Muscle layer of colon (tissue), 2 donors: ENCODE data around the gene MAPKAP1.

Experiments
- H3K27ac ChIP-seq: one replicate; pipeline ENCODE4 v1.7.0; 2013; ENCODE audit warnings: low read depth, mild to moderate bottlenecking, low read length, moderate library complexity
- H3K27me3 ChIP-seq, 2 donors: one replicate each; pipeline ENCODE4 v1.7.0; 2013; ENCODE audit warnings: low read length in 2 of 2, mild to moderate bottlenecking in 2 of 2; ENCODE audit not compliant: insufficient read depth in 2 of 2, control insufficient read depth in 1 of 2
- H3K36me3 ChIP-seq: one replicate; pipeline ENCODE4 v1.7.0; 2013; ENCODE audit warnings: mild to moderate bottlenecking, low read length; ENCODE audit not compliant: insufficient read depth
- H3K4me1 ChIP-seq: one replicate; pipeline ENCODE4 v1.7.0; 2013; ENCODE audit warnings: mild to moderate bottlenecking, low read length; ENCODE audit not compliant: insufficient read depth
- H3K4me3 ChIP-seq, 2 donors: one replicate each; pipeline ENCODE4 v1.7.0; 2013; ENCODE audit warnings: low read length in 2 of 2, low read depth in 1 of 2, mild to moderate bottlenecking in 1 of 2, moderate library complexity in 1 of 2
- H3K9ac ChIP-seq: one replicate; pipeline ENCODE4 v1.7.0; 2013; ENCODE audit warnings: low read length
- H3K9me3 ChIP-seq: one replicate; pipeline ENCODE4 v1.7.0; 2013; ENCODE audit warnings: mild to moderate bottlenecking, low read length
- donor health status: abdominal sarcoma.
- donor health status: Adenocarcinoma of cecum.

Gene MAPKAP1

DNA sequence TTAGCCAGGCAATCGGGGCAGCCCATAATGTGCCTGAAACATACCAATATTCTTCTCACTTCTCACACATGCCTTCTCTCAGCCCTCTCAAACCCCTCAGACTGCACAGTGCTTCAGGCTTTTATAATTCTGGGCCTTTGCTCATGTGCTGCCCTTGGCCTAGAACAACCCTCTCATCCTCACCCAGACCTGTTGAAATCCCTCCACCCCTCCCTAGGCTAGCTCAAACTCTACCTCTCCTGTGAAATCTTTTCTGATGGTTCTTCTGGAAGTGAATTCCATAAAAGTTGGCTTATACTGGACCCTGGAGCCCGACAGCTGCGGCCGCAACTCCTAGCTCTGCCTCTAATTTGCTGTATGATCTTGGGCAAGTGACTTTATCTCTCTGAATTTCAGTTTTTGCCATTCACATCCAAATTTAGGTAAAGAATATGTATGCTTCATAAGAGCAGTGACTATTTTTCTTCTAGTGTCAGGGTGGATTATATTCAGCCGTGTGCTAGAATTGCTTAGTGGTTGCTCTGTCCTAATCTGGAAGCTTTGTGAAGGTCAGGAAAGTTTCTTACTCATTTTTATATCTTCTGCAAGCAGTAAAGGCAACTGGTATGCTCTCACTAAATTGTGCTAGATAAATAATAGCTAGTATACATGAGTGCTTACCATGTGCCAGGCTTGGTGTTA is 221.4 kb downstream of the MAPKAP1 start:
- H3K27ac ChIP-seq = peak overlapping the region; percentile 86
- peaks cover 28% of the 10 kb centered on the region for H3K4me1 ChIP-seq
- peaks cover 8% of the 10 kb centered on the region for H3K36me3 ChIP-seq

GRCh38 chr9:125484350-125485282 is 222.4 kb downstream of the MAPKAP1 start:
- H3K27ac ChIP-seq = peak overlapping the region; percentile 86
- H3K4me1 ChIP-seq = peaks cover 28% of the 10 kb centered on the region
- no peak overlapping the region for H3K4me3 ChIP-seq
- H3K9me3 ChIP-seq = no peaks in the 10 kb centered on the region
- no peak overlapping the region for H3K9ac ChIP-seq
- no peaks in the 10 kb centered on the region for H3K27me3 ChIP-seq
- peaks cover 8% of the 10 kb centered on the region for H3K36me3 ChIP-seq

More for the DNA sequence above, 221.4 kb downstream of the MAPKAP1 start:
- Histone ChIP-seq H3K9ac (no peak overlapping the region), H3K4me3 (no peak overlapping the region), H3K9me3 (no peaks in the 10 kb centered on the region), H3K27me3 (no peaks in the 10 kb centered on the region)

- Histone ChIP-seq H3K9ac (no peak overlapping the region), H3K27me3 (no peaks in the 10 kb centered on the region), H3K9me3 (no peaks in the 10 kb centered on the region), H3K36me3 (peaks cover 9% of the 10 kb centered on the region), H3K4me1 (peaks cover 28% of the 10 kb centered on the region), H3K27ac (no peak overlapping the region), H3K4me3 (no peak overlapping the region)
Measured at GRCh38 chr9:125483697-125484096, 223.3 kb downstream of the MAPKAP1 start.

DNA sequence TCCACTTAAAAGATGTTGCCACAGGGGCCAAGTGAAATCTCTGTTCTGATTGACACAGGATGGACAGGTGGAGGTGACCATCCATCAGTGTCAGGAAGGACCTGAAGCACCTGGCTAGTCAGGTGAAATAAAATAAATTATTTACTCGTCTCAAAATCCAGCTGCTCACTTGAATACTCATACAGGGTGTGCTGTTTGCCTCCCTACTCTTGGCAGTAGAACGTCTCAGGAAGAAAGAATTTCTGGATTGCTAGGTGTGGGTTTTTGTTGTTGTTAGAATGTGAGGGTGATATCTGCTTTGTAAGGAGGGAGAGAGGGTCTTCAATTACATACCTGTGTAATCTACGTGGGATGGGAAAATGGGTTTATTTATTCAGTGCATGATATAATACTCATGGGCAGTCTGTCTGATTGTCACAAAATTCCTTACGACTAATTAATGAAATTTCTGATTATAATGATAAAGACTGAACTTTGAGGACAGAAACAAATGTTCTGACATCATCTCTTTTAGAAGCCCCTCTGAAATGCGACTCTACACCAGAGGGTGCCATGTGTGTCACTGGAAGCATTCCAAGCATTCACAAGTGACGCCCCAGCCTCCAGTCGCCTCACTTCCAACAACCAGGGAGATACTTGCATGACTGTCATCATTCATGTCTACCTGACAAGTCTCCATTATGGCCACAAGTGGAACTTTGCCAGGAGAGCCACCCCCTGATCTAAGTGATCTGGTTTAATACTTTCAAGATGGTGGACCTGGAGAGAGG is 227.0 kb downstream of the MAPKAP1 start:
- Histone ChIP-seq H3K9ac (no peak overlapping the region), H3K9me3 (no peaks in the 10 kb centered on the region), H3K4me1 (peaks cover 5% of the 10 kb centered on the region), H3K36me3 (peaks cover 11% of the 10 kb centered on the region), H3K27ac (no peak overlapping the region), H3K27me3 (no peaks in the 10 kb centered on the region), H3K4me3 (no peak overlapping the region)

DNA sequence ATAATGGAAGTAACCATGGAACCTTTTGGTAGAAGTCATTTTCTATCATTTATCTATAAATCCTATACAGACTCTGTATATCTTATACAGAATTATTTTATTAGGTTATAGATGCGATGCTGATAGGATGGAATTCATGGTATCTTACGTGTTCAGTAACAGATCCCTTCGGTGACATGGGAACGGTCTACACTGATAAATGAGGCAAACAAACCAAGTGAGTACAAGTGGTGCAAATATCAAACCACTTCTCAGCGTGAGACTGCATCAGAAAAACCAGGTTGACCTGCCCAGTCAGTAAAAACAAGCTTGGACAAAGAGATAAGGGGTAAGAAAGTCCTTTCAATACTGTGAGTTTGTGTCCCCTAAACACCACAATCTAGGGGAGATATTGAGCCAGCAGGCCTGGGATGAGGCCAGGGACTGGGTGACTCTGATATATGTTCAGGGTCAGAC is 229.9 kb downstream of the MAPKAP1 start:
- Histone ChIP-seq H3K4me1 (peaks cover 26% of the 10 kb centered on the region), H3K9me3 (no peaks in the 10 kb centered on the region), H3K4me3 (no peak overlapping the region), H3K9ac (no peak overlapping the region), H3K27ac (no peak overlapping the region), H3K27me3 (no peaks in the 10 kb centered on the region), H3K36me3 (peaks cover 11% of the 10 kb centered on the region)

GRCh38 chr9:125476645-125477044 is 230.4 kb downstream of the MAPKAP1 start:
- no peak overlapping the region for H3K27ac ChIP-seq
- no peak overlapping the region for H3K4me3 ChIP-seq
- peaks cover 11% of the 10 kb centered on the region for H3K36me3 ChIP-seq
- no peaks in the 10 kb centered on the region for H3K9me3 ChIP-seq
- no peak overlapping the region for H3K9ac ChIP-seq
- peaks cover 28% of the 10 kb centered on the region for H3K4me1 ChIP-seq
- no peaks in the 10 kb centered on the region for H3K27me3 ChIP-seq

DNA sequence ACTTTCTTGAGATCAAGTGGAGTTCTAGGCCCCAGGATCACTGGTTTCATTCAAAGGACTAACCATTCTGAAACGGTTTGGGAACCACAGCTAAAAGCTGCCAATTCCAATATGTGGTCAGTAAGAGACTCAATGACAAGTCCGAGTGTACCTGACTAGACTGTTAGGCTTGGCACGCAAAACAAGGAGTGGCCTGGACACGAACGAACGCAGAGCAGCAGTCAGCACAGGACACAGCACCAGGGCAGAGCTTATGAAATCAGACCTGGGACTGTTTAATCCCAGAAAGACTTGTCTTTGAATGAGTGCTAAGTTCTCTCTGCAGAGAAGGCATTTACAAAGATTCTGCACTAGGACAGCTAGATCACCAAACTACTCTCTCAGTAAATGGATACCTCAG is 231.6 kb downstream of the MAPKAP1 start:
- no peaks in the 10 kb centered on the region for H3K27me3 ChIP-seq
- no peak overlapping the region for H3K4me3 ChIP-seq
- H3K36me3 ChIP-seq = peaks cover 4% of the 10 kb centered on the region
- H3K9ac ChIP-seq = no peak overlapping the region
- no peaks in the 10 kb centered on the region for H3K9me3 ChIP-seq
- H3K4me1 ChIP-seq = peaks cover 32% of the 10 kb centered on the region
- no peak overlapping the region for H3K27ac ChIP-seq

DNA sequence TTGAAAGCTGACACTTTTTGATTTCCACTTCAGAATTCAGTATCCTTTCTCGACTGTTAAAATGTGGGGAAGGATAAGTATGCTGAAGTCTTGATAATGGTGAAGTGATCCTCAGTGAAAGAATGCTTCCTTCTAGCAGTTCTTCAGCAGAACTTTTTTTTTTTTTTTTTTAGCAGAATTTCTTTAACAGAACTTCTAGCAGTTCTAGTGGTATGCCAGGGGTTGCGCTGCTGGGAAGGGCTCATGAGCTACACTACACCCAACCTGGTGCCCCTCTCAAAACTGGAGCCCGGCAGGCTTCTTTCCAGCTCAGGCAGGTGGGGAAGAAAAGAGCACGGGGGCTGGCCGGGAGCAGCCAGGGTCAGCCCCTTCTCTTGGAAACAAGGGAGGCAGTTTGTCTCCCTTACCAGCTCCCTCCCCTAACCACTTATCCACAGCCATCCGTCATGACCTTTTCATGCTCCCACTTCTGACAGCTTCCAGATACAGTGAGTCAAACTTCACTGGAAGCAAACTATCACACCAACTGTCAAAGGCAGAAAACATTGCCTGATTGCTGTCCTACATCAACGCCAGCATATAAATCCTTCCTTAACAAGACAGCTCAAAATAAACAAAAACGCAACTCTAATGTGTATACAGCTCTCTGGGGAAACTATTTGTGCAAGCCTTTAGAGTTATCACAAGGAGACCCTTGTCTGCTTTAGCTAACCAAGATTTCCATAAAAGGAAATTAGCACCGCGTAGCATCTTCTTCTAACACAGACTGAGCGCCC is 233.9 kb downstream of the MAPKAP1 start:
- no peaks in the 10 kb centered on the region for H3K9me3 ChIP-seq
- H3K4me3 ChIP-seq = peak overlapping the region in 1 of 2 donors; percentile 17
- H3K27ac ChIP-seq = no peak overlapping the region
- peaks cover 35% of the 10 kb centered on the region for H3K4me1 ChIP-seq
- no peaks in the 10 kb centered on the region for H3K27me3 ChIP-seq
- H3K36me3 ChIP-seq = no peaks in the 10 kb centered on the region
- no peak overlapping the region for H3K9ac ChIP-seq

GRCh38 chr9:125472562-125472925 is 234.5 kb downstream of the MAPKAP1 start:
- Histone ChIP-seq H3K27me3 (no peaks in the 10 kb centered on the region), H3K9me3 (no peaks in the 10 kb centered on the region), H3K4me3 (no peak overlapping the region), H3K36me3 (no peaks in the 10 kb centered on the region), H3K9ac (no peak overlapping the region), H3K27ac (no peak overlapping the region), H3K4me1 (peaks cover 35% of the 10 kb centered on the region)

DNA sequence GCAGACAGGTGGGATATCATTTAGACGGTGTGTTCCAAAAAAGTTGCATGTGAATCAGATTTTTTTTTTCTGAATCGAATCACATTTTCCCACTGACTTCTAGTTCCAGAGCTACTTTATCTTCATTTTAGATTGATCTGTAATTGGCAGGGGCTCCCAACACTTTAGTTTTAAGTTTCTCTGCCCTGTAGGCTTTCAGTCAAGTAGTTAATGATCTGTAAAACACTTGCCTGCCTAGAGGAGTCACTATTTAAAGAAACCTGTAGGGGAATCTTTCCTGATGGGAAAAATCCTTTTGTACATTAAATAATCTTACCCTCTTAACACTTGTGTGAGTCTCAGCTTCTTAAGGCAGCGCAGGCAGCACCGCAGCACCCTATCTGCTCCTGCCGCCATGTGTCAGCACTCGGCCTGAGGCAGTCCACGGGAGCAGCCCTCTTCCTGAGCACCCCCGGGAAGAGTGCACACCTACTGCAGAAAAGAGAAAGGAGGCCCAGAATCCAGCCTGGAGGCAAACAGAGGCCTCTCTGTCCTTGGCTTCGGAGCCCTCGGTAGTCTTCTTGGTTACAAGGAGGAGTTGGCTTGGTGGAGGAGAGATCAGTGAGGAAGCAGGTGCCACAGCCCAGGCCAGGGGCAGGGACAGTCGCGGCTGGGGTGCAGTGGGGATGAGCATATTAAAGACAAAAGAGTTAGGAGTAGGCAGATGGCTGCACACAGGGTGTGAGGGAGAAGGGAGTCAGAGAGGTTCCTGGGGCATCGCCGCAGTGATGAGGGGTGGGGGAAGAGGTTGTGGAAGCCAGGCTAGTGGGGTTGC is 236.0 kb downstream of the MAPKAP1 start:
- no peaks in the 10 kb centered on the region for H3K36me3 ChIP-seq
- H3K4me3 ChIP-seq = no peak overlapping the region
- H3K4me1 ChIP-seq = peaks cover 35% of the 10 kb centered on the region
- H3K9me3 ChIP-seq = no peaks in the 10 kb centered on the region
- no peak overlapping the region for H3K27ac ChIP-seq
- no peak overlapping the region for H3K9ac ChIP-seq
- H3K27me3 ChIP-seq = no peaks in the 10 kb centered on the region
